GM19438 (cell line): ENCODE results near the gene LIPG.
"Not testable (repeated sequence)": the region's sequence is repeated elsewhere in the genome, so short reads cannot be mapped to it uniquely, and the experiment has no call there.

ENCODE experiments used
- ATAC-seq: cut with Tn5 transposase; IDR thresholded peaks from one replicate; pipeline ENCODE4 v1.9.1; 2021; ENCODE audit warnings: low read depth; ENCODE audit not compliant: unreplicated experiment

Gene LIPG

GRCh38 chr18:49572611-49573345, 10.9 kb downstream of the LIPG start:
- ATAC-seq = no peak

GRCh38 chr18:49573835-49574234, 12.0 kb downstream of the LIPG start:
- no peak for ATAC-seq

- not testable (repeated sequence) for ATAC-seq
Observed at GRCh38 chr18:49579041-49579440, 17.2 kb downstream of the LIPG start.

- ATAC-seq = not testable (repeated sequence)
Observed at GRCh38 chr18:49579583-49579982, 17.7 kb downstream of the LIPG start.

GRCh38 chr18:49580279-49580678, 18.4 kb downstream of the LIPG start:
- no peak for ATAC-seq

- ATAC-seq = no peak
Observed at GRCh38 chr18:49581371-49581770, 19.5 kb downstream of the LIPG start.

- ATAC-seq = no peak
Observed at GRCh38 chr18:49582579-49582978, 20.7 kb downstream of the LIPG start.

- ATAC-seq = no peak
Observed at GRCh38 chr18:49584394-49584793, 22.5 kb downstream of the LIPG start.

GRCh38 chr18:49584951-49585350, 23.1 kb downstream of the LIPG start:
- ATAC-seq = not testable (repeated sequence)

- no peak for ATAC-seq
Observed at GRCh38 chr18:49585781-49586663, 24.2 kb downstream of the LIPG start.

GRCh38 chr18:49588171-49588570, 26.3 kb downstream of the LIPG start:
- ATAC-seq = no peak

GRCh38 chr18:49588971-49589370, 27.1 kb downstream of the LIPG start:
- no peak for ATAC-seq

- no peak for ATAC-seq
Observed at GRCh38 chr18:49590608-49591007, 28.8 kb downstream of the LIPG start.

- no peak for ATAC-seq
Observed at GRCh38 chr18:49591271-49591670, 29.4 kb downstream of the LIPG start.

GRCh38 chr18:49591775-49592174, 29.9 kb downstream of the LIPG start:
- no peak for ATAC-seq

GRCh38 chr18:49596687-49597086, 34.8 kb downstream of the LIPG start:
- no peak for ATAC-seq

- ATAC-seq = no peak
Observed at GRCh38 chr18:49597157-49597931, 35.5 kb downstream of the LIPG start.

GRCh38 chr18:49601211-49601610, 39.4 kb downstream of the LIPG start:
- ATAC-seq = no peak

GRCh38 chr18:49608366-49609255, 46.8 kb downstream of the LIPG start:
- ATAC-seq = no peak
